HepG2 (cell line): ENCODE results near the gene STAT1. TPM values are rescaled to one million over a fixed set of nuclear protein-coding genes. Genes with fewer than 3 reads are reported as not detected.

Experiments
- ATAC-seq: fragments of 200-7000 bp; cut with Tn5 transposase; 3 replicates; pipeline ENCODE4 v1.9.1; 2020; ENCODE audit warnings: mild to moderate bottlenecking, moderate library complexity
- BruUV-seq: library from RNA; stranded (reverse); fragments of 400-500 nt; replicated peaks from 2 replicates; lab custom pipeline; 2021; lab: Mats Ljungman, UMichigan
- CTCF ChIA-PET: fragments of 300-600 bp; formaldehyde crosslinking; extraction: SDS; loops from one replicate; lab custom pipeline; 2021; ENCODE audit warnings: low total read pairs, inconsistent platforms, low intra/inter-chr PET ratio; lab: Yijun Ruan, JAX
- POLR2A ChIA-PET: fragments of 350-600 bp; sonication (Branson Sonifier 250); formaldehyde crosslinking; loops from one replicate; lab custom pipeline; 2020; ENCODE audit warnings: antibody characterized with exemption, inconsistent platforms; lab: Yijun Ruan, JAX
- DNase-seq: peaks from one replicate; pipeline ENCODE4 v3.0.0-alpha.2; 2015; ENCODE audit warnings: low spot score
- FAIRE-seq: peaks from 3 replicates; lab custom pipeline; 2011; peaks lifted over from hg19 to GRCh38; lab: Jason Lieb, UNC
- H2AFZ ChIP-seq: one replicate; pipeline ENCODE4 v1.6.1; 2011; ENCODE audit warnings: low read length, inconsistent platforms
- H3K27ac ChIP-seq: fragments of 300-600 bp; 3 replicates; pipeline ENCODE4 v1.8.0; 2011; ENCODE audit warnings: mixed run types, mild to moderate bottlenecking, mixed read lengths, low read length, inconsistent platforms; ENCODE audit not compliant: insufficient read depth; ENCODE audit errors: extremely low read length
- H3K27me3 ChIP-seq, 2 experiments: fragments of 200-600 bp in 1 of 2; 2 replicates in 1 of 2; 3 replicates in 1 of 2; pipeline versions ENCODE4 v1.6.0 to v1.8.0; 2011; ENCODE audit warnings: low read length in 2 of 2, mild to moderate bottlenecking in 2 of 2, moderate library complexity in 2 of 2, inconsistent platforms in 1 of 2; ENCODE audit not compliant: insufficient read depth in 2 of 2, control insufficient read depth in 1 of 2
- H3K36me3 ChIP-seq, 2 experiments: fragments of 200-600 bp in 1 of 2; replicated peaks in 1 of 2; 2 replicates in 1 of 2; 3 replicates in 1 of 2; pipeline versions ENCODE4 v1.5.1 to v1.8.0; 2011; ENCODE audit warnings: low read length in 2 of 2, inconsistent platforms in 1 of 2; ENCODE audit not compliant: insufficient read depth in 2 of 2, control insufficient read depth in 1 of 2
- H3K4me1 ChIP-seq: 2 replicates; pipeline ENCODE4 v1.5.1; 2012; ENCODE audit warnings: low read length, inconsistent platforms; ENCODE audit not compliant: insufficient read depth
- H3K4me2 ChIP-seq: 2 replicates; pipeline ENCODE4 v1.6.0; 2011; ENCODE audit warnings: low read depth, low read length, inconsistent platforms
- H3K4me3 ChIP-seq, 3 experiments: fragments of 200-600 bp in 1 of 3; sonication (generic), shearing (Covaris generic) in 1 of 3; replicated peaks in 1 of 3; 2 replicates each; pipeline ENCODE4 v1.5.1; 2011 to 2016; ENCODE audit warnings: low read length in 3 of 3, inconsistent platforms in 2 of 3, low read depth in 2 of 3, mild to moderate bottlenecking in 2 of 3, control low read depth in 1 of 3, mixed read lengths in 1 of 3; ENCODE audit not compliant: insufficient read depth in 1 of 3
- H3K79me2 ChIP-seq: one replicate; pipeline ENCODE4 v1.6.1; 2011; ENCODE audit warnings: low read length, inconsistent platforms; ENCODE audit not compliant: insufficient read depth
- H3K9ac ChIP-seq: 2 replicates; pipeline ENCODE4 v1.6.0; 2011; ENCODE audit warnings: mild to moderate bottlenecking, low read depth, low read length, inconsistent platforms; ENCODE audit not compliant: insufficient read depth
- H3K9me3 ChIP-seq: 2 replicates; pipeline ENCODE4 v1.5.1; 2012; ENCODE audit warnings: mild to moderate bottlenecking, low read length
- H4K20me1 ChIP-seq: 2 replicates; pipeline ENCODE4 v1.6.0; 2011; ENCODE audit warnings: inconsistent platforms, mild to moderate bottlenecking, low read length, moderate library complexity; ENCODE audit not compliant: insufficient read depth
- ATF1 ChIP-seq: IDR thresholded peaks from 2 replicates; pipeline ENCODE4 v1.6.1; 2016; ENCODE audit warnings: mild to moderate bottlenecking, control low read depth
- CBX5 ChIP-seq: sonication (generic); formaldehyde crosslinking; IDR thresholded peaks from 2 replicates; pipeline ENCODE4 v1.4.0; 2020; ENCODE audit warnings: missing genetic modification reagents, borderline replicate concordance
- DDIT3 ChIP-seq: sonication (generic); formaldehyde crosslinking; IDR thresholded peaks from 2 replicates; pipeline ENCODE4 v1.4.0; 2020; ENCODE audit warnings: mild to moderate bottlenecking, missing genetic modification reagents
- DMTF1 ChIP-seq: sonication (generic); formaldehyde crosslinking; IDR thresholded peaks from 2 replicates; pipeline ENCODE4 v1.4.0; 2020; ENCODE audit warnings: mild to moderate bottlenecking, missing genetic modification reagents
- DRAP1 ChIP-seq: IDR thresholded peaks from 2 replicates; pipeline ENCODE4 v1.6.1; 2016; ENCODE audit warnings: missing genetic modification reagents, missing compliant biosample characterization
- FOSL1 ChIP-seq: sonication (generic); formaldehyde crosslinking; IDR thresholded peaks from 2 replicates; pipeline ENCODE4 v1.9.0; 2021; ENCODE audit warnings: missing genetic modification reagents, borderline replicate concordance
- HDAC6 ChIP-seq: fragments of 200-600 bp; sonication (generic); IDR thresholded peaks from 2 replicates; pipeline ENCODE4 v1.7.0; 2017; ENCODE audit warnings: mild to moderate bottlenecking, antibody characterized with exemption, low read length, low read depth
- MLLT10 ChIP-seq: sonication (generic); formaldehyde crosslinking; IDR thresholded peaks from 2 replicates; pipeline ENCODE4 v1.4.0; 2020; ENCODE audit warnings: missing genetic modification reagents
- MNT ChIP-seq: fragments of 450-650 bp; IDR thresholded peaks from 2 replicates; pipeline ENCODE4 v1.6.1; 2016
- PCBP1 ChIP-seq: fragments of 200-400 bp; formaldehyde crosslinking; IDR thresholded peaks from 2 replicates; pipeline ENCODE4 v1.6.1; 2017; ENCODE audit warnings: mild to moderate bottlenecking, low read depth, low read length, borderline replicate concordance
- POGZ ChIP-seq: sonication (generic); formaldehyde crosslinking; IDR thresholded peaks from 2 replicates; pipeline ENCODE4 v1.4.0; 2020; ENCODE audit warnings: mild to moderate bottlenecking, missing genetic modification reagents
- PTBP1 ChIP-seq: fragments of 200-400 bp; formaldehyde crosslinking; IDR thresholded peaks from 2 replicates; pipeline ENCODE4 v1.6.1; 2018; ENCODE audit warnings: low read length, low read depth; ENCODE audit not compliant: poor library complexity, severe bottlenecking
- ZBTB37 ChIP-seq: sonication (generic); formaldehyde crosslinking; IDR thresholded peaks from 2 replicates; pipeline ENCODE4 v1.4.0; 2020; ENCODE audit warnings: mild to moderate bottlenecking, missing genetic modification reagents
- ZNF296 ChIP-seq: sonication (generic); formaldehyde crosslinking; conservative IDR thresholded peaks from 2 replicates; pipeline ENCODE4 v1.5.0; 2020; ENCODE audit warnings: mild to moderate bottlenecking, missing genetic modification reagents
- ZNF510 ChIP-seq: sonication (generic); formaldehyde crosslinking; IDR thresholded peaks from 2 replicates; pipeline ENCODE4 v1.4.0; 2020; ENCODE audit warnings: low read depth, mild to moderate bottlenecking, missing genetic modification reagents
- WGBS: methylation state at CpG from one replicate; pipeline ENCODE4 v1.1.6; 2017; ENCODE audit warnings: low lambda C conversion rate; 5-methylcytosine and 5-hydroxymethylcytosine counted together
- in situ Hi-C: cut with HindIII; loops from 2 replicates; pipeline ENCODE4 v1.10.0; 2017; ENCODE audit warnings: low pct_unique_long_range_greater_than_20kb; ENCODE audit not compliant: extremely low pct_ligation_motif_present
- intact Hi-C: fragments of 100-400 bp; cut with micrococcal nuclease; formaldehyde crosslinking; loops from one replicate; pipeline ENCODE4 v1.10.0; 2022; ENCODE audit not compliant: unreplicated experiment
- polyA plus RNA-seq, 8 experiments: library from polyadenylated mRNA; depleted of rRNA in 3 of 8; stranded (reverse) in 7 of 8; unstranded in 1 of 8; fragments of >200 nt; fragmentation: Illumina TruSeq in 4 of 8; extraction: Trizol in 4 of 8; gene quantifications; 2 replicates each; pipeline versions ENCODE4 v1.2.1 to v1.2.3, GENCODE V29; 2011 to 2016; ENCODE audit warnings: low read depth in 4 of 8, missing spikeins in 1 of 8, mixed read lengths in 1 of 8; ENCODE audit not compliant: insufficient read depth in 1 of 8
- total RNA-seq, 5 experiments: library from RNA; depleted of rRNA; stranded (reverse); fragments of >200 nt; fragmentation: Illumina TruSeq; extraction: Trizol; gene quantifications; 2 replicates each; pipeline ENCODE4 v1.2.3, GENCODE V29; 2016; ENCODE audit warnings: low read depth in 1 of 5

STAT1 gene
- total and polyA plus RNA-seq, 2 of the 13 experiments (the other 11 are each of a cell fraction or from before 2014, with no cell fraction given), result 21.8 to 59.6 TPM

- Histone ChIP-seq H3K4me2 (no peak overlapping the region), H3K27me3 (no peaks in the 10 kb centered on the region), H3K9me3 (no peaks in the 10 kb centered on the region), H3K4me1 (no peaks in the 10 kb centered on the region), H3K36me3 (peaks cover 32 to 96% of the 10 kb centered on the region in 2 experiments), H3K4me3 (no peak overlapping the region), H3K9ac (no peak overlapping the region), H4K20me1 (no peaks in the 10 kb centered on the region), H2AFZ (no peak overlapping the region), H3K27ac (no peak overlapping the region), H3K79me2 (no peaks in the 10 kb centered on the region)
- FAIRE-seq (no peak), ATAC-seq (no peak), DNase-seq (no peak)
- in situ Hi-C loops (no loop called here), intact Hi-C loops (loop anchor here (10.0 kb wide), 1 partner anchor 382 kb away; no protein-coding TSS in a partner anchor)
- BruUV-seq, result no TSS peak
- ChIA-PET POLR2A (no interaction called here), CTCF (no interaction called here)
- TF ChIP-seq PTBP1 (no peak), ZNF510 (CRISPR knock-in tag) (no peak), PCBP1 (no peak), MLLT10 (CRISPR knock-in tag) (no peak), HDAC6 (no peak), CBX5 (CRISPR knock-in tag) (no peak), DMTF1 (CRISPR knock-in tag) (no peak), DDIT3 (CRISPR knock-in tag) (no peak), MNT (no peak), ZBTB37 (CRISPR knock-in tag) (no peak), DRAP1 (no peak), FOSL1 (CRISPR knock-in tag) (no peak), POGZ (CRISPR knock-in tag) (no peak), ATF1 (no peak), ZNF296 (CRISPR knock-in tag) (no peak)
- 97% methylated on average over 13 of the region's 13 CpGs for WGBS
Measured at GRCh38 chr2:190986221-190986953, 27.6 kb downstream of the STAT1 start.
